GM12873 (cell line): ENCODE results near the gene ANGEL2.

Experiments used
- CTCF ChIP-seq: IDR thresholded peaks from 2 replicates; pipeline ENCODE4 v1.5.1; 2012; ENCODE audit warnings: low read depth, mild to moderate bottlenecking, moderate library complexity, low read length, control low read depth; ENCODE audit not compliant: insufficient read depth; ENCODE audit errors: missing control alignments

ANGEL2 gene

GRCh38 chr1:212958175-212958574, 57.5 kb downstream of the ANGEL2 start:
- no peak for TF ChIP-seq CTCF

DNA sequence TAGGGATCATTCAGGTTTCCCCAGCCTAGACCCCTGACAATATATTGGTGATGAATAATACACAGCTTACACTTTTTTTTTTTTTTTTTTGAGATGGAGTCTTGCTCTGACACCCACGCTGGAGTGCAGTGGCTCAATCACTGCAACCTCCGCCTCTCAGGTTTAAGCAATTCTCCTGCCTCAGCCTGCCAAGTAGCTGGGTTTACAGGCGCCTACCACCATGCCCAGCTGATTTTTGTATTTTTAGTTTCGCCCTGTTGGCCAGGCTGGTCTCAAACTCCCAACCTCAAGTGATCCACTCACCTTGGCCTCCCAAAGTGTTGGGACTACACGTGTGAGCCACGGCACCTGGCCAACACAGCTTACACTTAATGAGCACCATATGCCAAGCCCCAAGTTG, 58.1 kb downstream of the ANGEL2 start:
- TF ChIP-seq CTCF: no peak

GRCh38 chr1:212955961-212956620, 59.6 kb downstream of the ANGEL2 start:
- TF ChIP-seq CTCF: no peak

DNA sequence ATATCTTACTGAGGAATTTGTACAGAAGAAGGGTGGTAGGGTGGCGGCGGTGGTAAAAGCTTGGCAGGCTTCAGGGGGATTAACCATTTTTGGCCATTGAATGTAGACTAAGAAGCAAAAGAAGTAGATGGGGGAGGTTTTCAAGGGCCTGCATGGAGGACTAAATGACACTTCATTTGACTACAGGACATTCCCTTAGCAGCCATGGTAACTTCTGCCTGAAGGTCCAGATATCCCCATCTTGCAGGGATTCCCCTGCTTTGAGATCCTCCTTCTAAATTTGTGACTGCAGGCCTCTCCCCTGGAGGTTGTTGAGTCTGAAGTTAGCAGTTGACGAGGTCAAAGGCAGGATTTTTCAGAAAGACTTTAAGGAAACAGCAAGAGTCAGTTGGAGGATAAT, 60.6 kb downstream of the ANGEL2 start:
- no peak for TF ChIP-seq CTCF

- no peak for TF ChIP-seq CTCF
These were observed 61.2 kb downstream of the ANGEL2 start for GRCh38 chr1:212954514-212954913.

- TF ChIP-seq CTCF: no peak
These were observed 62.3 kb downstream of the ANGEL2 start for GRCh38 chr1:212953321-212953720.

DNA sequence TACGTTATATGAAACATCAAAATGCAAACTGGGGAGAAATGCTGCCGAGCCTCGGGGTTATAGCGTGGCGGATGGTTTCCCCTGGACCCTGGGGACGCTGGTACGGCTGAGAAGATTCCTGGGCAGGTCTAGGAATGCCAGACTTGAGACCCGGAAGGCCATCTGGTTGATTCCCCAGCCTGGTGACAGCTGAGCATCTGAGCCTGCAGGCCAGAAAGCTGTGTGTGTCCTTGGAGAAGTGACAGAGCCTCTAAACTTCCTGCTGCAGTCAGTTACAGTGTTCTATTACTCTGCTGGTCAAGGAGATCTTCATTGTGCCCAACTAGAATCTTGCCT, 63.1 kb downstream of the ANGEL2 start:
- no peak for TF ChIP-seq CTCF
